NCI-H774 (cell line): ENCODE results near the gene WDFY4.
"Not testable (repeated sequence)": the region's sequence is repeated elsewhere in the genome, so short reads cannot be mapped to it uniquely, and the experiment has no call there.

Experiments
- DNase-seq: peaks from one replicate; lab custom pipeline; 2025; lab: John Stamatoyannopoulos, UW

Gene WDFY4

GRCh38 chr10:48684792-48685623 lies at the start of gene WDFY4:
Gene WDFY4, plus strand, starts transcription at chr10:48684873. Its CDS starts 24,860 bp downstream, at chr10:48709733.
- DNase-seq = no peak

GRCh38 chr10:48634984-48635557 lies 49.6 kb upstream of the WDFY4 start:
- DNase-seq = no peak

GRCh38 chr10:48636231-48636630 lies 48.4 kb upstream of the WDFY4 start:
- no peak for DNase-seq

- DNase-seq = no peak
Observed at GRCh38 chr10:48636901-48637300, 47.8 kb upstream of the WDFY4 start.

- DNase-seq = no peak
Observed at GRCh38 chr10:48638158-48638557, 46.5 kb upstream of the WDFY4 start.

- no peak for DNase-seq
Observed at GRCh38 chr10:48638739-48639527, 45.7 kb upstream of the WDFY4 start.

GRCh38 chr10:48639632-48640031 lies 45.0 kb upstream of the WDFY4 start:
- DNase-seq = no peak

GRCh38 chr10:48640326-48640725 lies 44.3 kb upstream of the WDFY4 start:
- no peak for DNase-seq

GRCh38 chr10:48641099-48641690 lies 43.5 kb upstream of the WDFY4 start:
- not testable (repeated sequence) for DNase-seq

- DNase-seq = no peak
Observed at GRCh38 chr10:48645600-48645999, 39.1 kb upstream of the WDFY4 start.

GRCh38 chr10:48647073-48647472 lies 37.6 kb upstream of the WDFY4 start:
- not testable (repeated sequence) for DNase-seq

- no peak for DNase-seq
Observed at GRCh38 chr10:48648172-48648942, 36.3 kb upstream of the WDFY4 start.

- DNase-seq = no peak
Observed at GRCh38 chr10:48649349-48649944, 35.2 kb upstream of the WDFY4 start.

GRCh38 chr10:48651293-48651692 lies 33.4 kb upstream of the WDFY4 start:
- no peak for DNase-seq

GRCh38 chr10:48651839-48652238 lies 32.8 kb upstream of the WDFY4 start:
- no peak for DNase-seq

- DNase-seq = no peak
Observed at GRCh38 chr10:48652344-48652743, 32.3 kb upstream of the WDFY4 start.

- DNase-seq = no peak
Observed at GRCh38 chr10:48653347-48653746, 31.3 kb upstream of the WDFY4 start.

GRCh38 chr10:48653944-48654698 lies 30.6 kb upstream of the WDFY4 start:
- no peak for DNase-seq

GRCh38 chr10:48655411-48656240 lies 29.0 kb upstream of the WDFY4 start:
- peak; percentile 56 for DNase-seq
